KOPT-K1 (cell line): ENCODE measurements around the gene CEP128.

Source experiments
- H3K27ac ChIP-seq: fragments of 200-600 bp; sonication (generic); 2 replicates; pipeline ENCODE4 v1.5.1; 2016; ENCODE audit warnings: antibody characterized with exemption, mild to moderate bottlenecking, low read depth, low read length; ENCODE audit not compliant: poor library complexity, severe bottlenecking
- H3K36me3 ChIP-seq: fragments of 200-600 bp; sonication (generic); 2 replicates; pipeline ENCODE4 v1.5.1; 2017; ENCODE audit warnings: antibody characterized with exemption, mild to moderate bottlenecking, low read length, moderate library complexity; ENCODE audit not compliant: insufficient read depth
- H3K9me3 ChIP-seq: fragments of 200-600 bp; sonication (generic); 2 replicates; pipeline ENCODE4 v1.5.1; 2017; ENCODE audit warnings: antibody characterized with exemption, low read length, mild to moderate bottlenecking; ENCODE audit not compliant: insufficient read depth, poor library complexity, severe bottlenecking

CEP128 gene

GRCh38 chr14:80627745-80628144, 313.8 kb downstream of the CEP128 start:
- Histone ChIP-seq H3K9me3 (no peaks in the 10 kb centered on the region), H3K27ac (no peak overlapping the region), H3K36me3 (no peaks in the 10 kb centered on the region)

- Histone ChIP-seq H3K9me3 (peaks cover 6% of the 10 kb centered on the region), H3K27ac (no peak overlapping the region), H3K36me3 (no peaks in the 10 kb centered on the region)
These were observed 317.0 kb downstream of the CEP128 start for GRCh38 chr14:80624581-80624980.

GRCh38 chr14:80621701-80622100, 319.8 kb downstream of the CEP128 start:
- Histone ChIP-seq H3K27ac (no peak overlapping the region), H3K9me3 (peaks cover 6% of the 10 kb centered on the region), H3K36me3 (no peaks in the 10 kb centered on the region)

GRCh38 chr14:80620434-80620833, 321.1 kb downstream of the CEP128 start:
- H3K27ac ChIP-seq = no peak overlapping the region
- no peaks in the 10 kb centered on the region for H3K36me3 ChIP-seq
- peaks cover 6% of the 10 kb centered on the region for H3K9me3 ChIP-seq

- peaks cover 6% of the 10 kb centered on the region for H3K9me3 ChIP-seq
- H3K36me3 ChIP-seq = no peaks in the 10 kb centered on the region
- no peak overlapping the region for H3K27ac ChIP-seq
These were observed 322.7 kb downstream of the CEP128 start for GRCh38 chr14:80618751-80619329.

- Histone ChIP-seq H3K36me3 (no peaks in the 10 kb centered on the region), H3K27ac (no peak overlapping the region), H3K9me3 (no peaks in the 10 kb centered on the region)
These were observed 325.7 kb downstream of the CEP128 start for GRCh38 chr14:80615831-80616230.

- H3K27ac ChIP-seq = no peak overlapping the region
- no peaks in the 10 kb centered on the region for H3K9me3 ChIP-seq
- H3K36me3 ChIP-seq = no peaks in the 10 kb centered on the region
These were observed 332.5 kb downstream of the CEP128 start for GRCh38 chr14:80609055-80609454.

GRCh38 chr14:80608563-80608962, 333.0 kb downstream of the CEP128 start:
- Histone ChIP-seq H3K9me3 (no peaks in the 10 kb centered on the region), H3K27ac (no peak overlapping the region), H3K36me3 (no peaks in the 10 kb centered on the region)

- no peaks in the 10 kb centered on the region for H3K36me3 ChIP-seq
- H3K27ac ChIP-seq = no peak overlapping the region
- no peaks in the 10 kb centered on the region for H3K9me3 ChIP-seq
These were observed 333.9 kb downstream of the CEP128 start for GRCh38 chr14:80607430-80608190.

- no peaks in the 10 kb centered on the region for H3K9me3 ChIP-seq
- H3K27ac ChIP-seq = no peak overlapping the region
- H3K36me3 ChIP-seq = no peaks in the 10 kb centered on the region
These were observed 335.2 kb downstream of the CEP128 start for GRCh38 chr14:80606347-80606772.

GRCh38 chr14:80605536-80605935, 336.0 kb downstream of the CEP128 start:
- H3K36me3 ChIP-seq = no peaks in the 10 kb centered on the region
- no peaks in the 10 kb centered on the region for H3K9me3 ChIP-seq
- H3K27ac ChIP-seq = no peak overlapping the region

- no peak overlapping the region for H3K27ac ChIP-seq
- no peaks in the 10 kb centered on the region for H3K36me3 ChIP-seq
- no peaks in the 10 kb centered on the region for H3K9me3 ChIP-seq
These were observed 338.6 kb downstream of the CEP128 start for GRCh38 chr14:80602946-80603345.

GRCh38 chr14:80587096-80587724, 354.3 kb downstream of the CEP128 start:
- peak overlapping the region; percentile 34 for H3K27ac ChIP-seq
- peaks cover 6% of the 10 kb centered on the region for H3K9me3 ChIP-seq
- H3K36me3 ChIP-seq = no peaks in the 10 kb centered on the region

GRCh38 chr14:80586131-80586530, 355.4 kb downstream of the CEP128 start:
- Histone ChIP-seq H3K9me3 (peaks cover 6% of the 10 kb centered on the region), H3K27ac (no peak overlapping the region), H3K36me3 (no peaks in the 10 kb centered on the region)

- Histone ChIP-seq H3K27ac (no peak overlapping the region), H3K36me3 (no peaks in the 10 kb centered on the region), H3K9me3 (peaks cover 3% of the 10 kb centered on the region)
These were observed 356.1 kb downstream of the CEP128 start for GRCh38 chr14:80585506-80585835.
